Measurements from ENCODE around the gene AP1M1.
"Not testable (repeated sequence)": the region's sequence is repeated elsewhere in the genome, so short reads cannot be mapped to it uniquely, and the experiment has no call there.

The AP1M1 gene

DNA sequence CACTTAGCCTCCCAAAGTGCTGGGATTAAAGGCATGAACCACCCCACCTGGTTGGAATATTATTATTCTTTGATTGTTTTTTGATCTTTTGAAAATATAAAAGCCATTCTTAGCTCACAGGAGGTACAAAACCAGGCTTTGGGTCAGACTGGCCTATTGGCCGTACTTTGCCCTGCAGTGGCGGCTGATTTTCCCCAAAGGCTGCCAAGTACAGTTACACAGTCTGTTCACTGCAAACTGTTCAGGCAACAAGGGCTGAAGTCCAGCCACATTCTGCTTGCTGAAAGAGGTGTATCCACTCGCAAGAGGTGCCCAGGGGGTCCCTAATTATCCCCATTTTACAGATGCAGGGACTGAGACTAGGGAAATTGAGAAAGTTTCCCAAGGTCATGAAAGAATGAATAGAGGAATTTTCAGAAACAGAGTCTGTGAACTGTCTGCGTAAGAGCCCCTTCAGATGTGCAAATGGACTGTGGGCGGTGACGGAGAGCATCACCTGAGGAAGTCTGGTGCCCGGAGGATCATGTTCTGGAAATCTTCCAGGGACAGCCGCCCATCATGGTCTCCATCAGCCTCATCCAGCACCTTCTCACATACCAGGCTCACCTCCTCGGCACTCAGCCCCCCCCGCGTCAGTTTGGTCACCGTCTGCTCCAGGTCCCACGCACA is 33.4 kb upstream of the AP1M1 start:
- Histone ChIP-seq H3K9me3 (ENCODE audit: control insufficient read depth, low read depth, low read length) (no peaks in the 10 kb centered on the region), H3K4me3 (ENCODE audit: low read length) (no peak overlapping the region), H3K27ac (ENCODE audit: low read length) (no peak overlapping the region), H3K9ac (ENCODE audit: low read length) (no peak overlapping the region), H3K27me3 (ENCODE audit: control insufficient read depth, insufficient read depth, low read length) (no peaks in the 10 kb centered on the region), H3K36me3 (ENCODE audit: control insufficient read depth, low read depth, low read length) (no peaks in the 10 kb centered on the region), H3K4me1 (ENCODE audit: control insufficient read depth, low read depth, low read length) (no peaks in the 10 kb centered on the region)

DNA sequence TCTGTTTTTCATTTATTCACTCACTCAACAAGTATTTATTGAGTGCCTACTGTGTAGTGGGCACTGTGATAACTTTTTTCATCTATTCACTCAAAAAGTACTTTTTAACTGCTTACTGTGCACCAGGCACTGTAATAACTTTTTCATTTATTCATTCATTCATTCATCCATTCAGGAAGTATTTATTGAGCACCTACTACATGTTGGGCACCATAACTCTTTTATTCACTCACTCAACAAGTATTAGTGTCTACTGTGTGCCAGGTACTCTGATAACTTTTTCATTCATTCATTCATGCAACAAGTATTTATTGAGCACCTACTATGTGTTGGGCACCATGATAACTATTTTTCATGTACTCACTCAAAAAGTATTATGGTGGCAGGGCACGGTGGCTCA is 31.3 kb upstream of the AP1M1 start:
- no peaks in the 10 kb centered on the region for H3K4me1 ChIP-seq (ENCODE audit: control insufficient read depth, low read depth, low read length)
- H3K9me3 ChIP-seq (ENCODE audit: control insufficient read depth, low read depth, low read length) = no peaks in the 10 kb centered on the region
- H3K27me3 ChIP-seq (ENCODE audit: control insufficient read depth, insufficient read depth, low read length) = no peaks in the 10 kb centered on the region
- H3K27ac ChIP-seq (ENCODE audit: low read length) = no peak overlapping the region
- H3K9ac ChIP-seq (ENCODE audit: low read length) = no peak overlapping the region
- H3K4me3 ChIP-seq (ENCODE audit: low read length) = no peak overlapping the region
- H3K36me3 ChIP-seq (ENCODE audit: control insufficient read depth, low read depth, low read length) = no peaks in the 10 kb centered on the region

DNA sequence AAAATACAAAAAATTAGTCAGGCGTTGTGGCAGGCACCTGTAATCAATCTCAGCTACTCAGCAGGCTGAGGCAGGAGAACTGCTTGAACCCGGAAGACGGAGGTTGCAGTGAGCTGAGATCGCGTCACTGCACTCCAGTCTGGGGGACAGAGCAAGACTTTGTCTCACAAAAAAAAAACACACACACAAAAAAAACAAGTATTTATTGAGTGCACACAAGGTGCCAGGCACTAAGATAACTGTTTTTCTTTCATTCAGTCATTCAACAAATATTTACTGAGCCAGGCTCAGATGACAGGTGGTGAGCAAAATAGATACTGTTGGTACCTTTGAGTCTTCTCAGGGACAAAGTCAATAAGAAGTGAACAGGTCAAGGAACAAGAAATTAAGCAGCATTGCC is 30.7 kb upstream of the AP1M1 start:
- Histone ChIP-seq H3K27ac (ENCODE audit: low read length) (no peak overlapping the region), H3K9ac (ENCODE audit: low read length) (no peak overlapping the region), H3K9me3 (ENCODE audit: control insufficient read depth, low read depth, low read length) (no peaks in the 10 kb centered on the region), H3K36me3 (ENCODE audit: control insufficient read depth, low read depth, low read length) (no peaks in the 10 kb centered on the region), H3K4me3 (ENCODE audit: low read length) (no peak overlapping the region), H3K4me1 (ENCODE audit: control insufficient read depth, low read depth, low read length) (no peaks in the 10 kb centered on the region), H3K27me3 (ENCODE audit: control insufficient read depth, insufficient read depth, low read length) (no peaks in the 10 kb centered on the region)

DNA sequence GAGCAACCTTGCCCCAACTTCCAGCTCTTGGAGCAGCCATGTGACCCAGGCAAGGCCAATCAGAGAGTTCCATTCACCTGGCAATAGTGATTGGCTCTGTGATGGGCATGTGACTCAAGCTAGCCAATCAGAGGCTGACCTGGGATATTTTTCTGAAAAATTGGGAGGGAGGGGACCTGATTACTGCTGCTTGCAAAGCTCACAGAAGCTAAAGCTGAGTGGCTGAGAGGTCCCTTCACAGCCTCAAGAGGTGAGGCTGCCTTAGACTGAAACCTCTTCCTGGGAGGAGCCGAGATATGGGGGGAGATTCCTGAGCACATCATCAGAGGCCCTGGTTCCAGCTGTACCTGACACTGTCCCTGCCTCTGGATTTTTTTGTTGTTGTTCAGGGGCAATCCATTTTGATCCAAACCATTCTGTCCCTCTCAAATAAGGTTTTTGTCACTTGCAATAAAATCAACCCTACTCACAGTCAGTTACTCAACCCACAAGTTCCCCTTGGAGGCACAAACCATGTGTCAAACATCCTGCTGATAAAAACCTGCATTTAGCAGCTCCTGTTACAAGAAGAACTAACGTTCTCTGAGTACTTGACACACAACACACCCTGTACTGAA is 29.1 kb upstream of the AP1M1 start:
- no peak overlapping the region for H3K4me3 ChIP-seq (ENCODE audit: low read length)
- no peaks in the 10 kb centered on the region for H3K9me3 ChIP-seq (ENCODE audit: control insufficient read depth, low read depth, low read length)
- no peaks in the 10 kb centered on the region for H3K36me3 ChIP-seq (ENCODE audit: control insufficient read depth, low read depth, low read length)
- no peaks in the 10 kb centered on the region for H3K4me1 ChIP-seq (ENCODE audit: control insufficient read depth, low read depth, low read length)
- no peak overlapping the region for H3K27ac ChIP-seq (ENCODE audit: low read length)
- no peaks in the 10 kb centered on the region for H3K27me3 ChIP-seq (ENCODE audit: control insufficient read depth, insufficient read depth, low read length)
- no peak overlapping the region for H3K9ac ChIP-seq (ENCODE audit: low read length)

DNA sequence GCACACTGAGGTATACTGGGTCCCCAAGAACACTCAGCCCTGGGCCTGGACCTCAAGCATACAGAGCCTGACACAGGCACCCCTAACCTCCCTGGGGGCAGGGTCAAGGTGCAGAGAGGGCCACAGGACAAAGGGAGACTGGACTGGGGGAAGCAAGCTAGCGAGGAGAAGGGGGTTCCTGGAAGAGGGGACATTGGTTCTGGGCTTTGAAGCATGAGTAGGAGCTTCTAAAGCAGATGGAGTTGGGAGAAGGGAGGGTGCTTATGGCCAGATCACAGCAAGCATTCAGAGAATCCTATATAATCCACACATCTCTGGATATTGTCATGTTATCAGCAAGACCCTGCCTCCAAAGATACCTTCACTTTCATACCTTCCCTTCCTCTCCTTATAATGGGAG is 27.6 kb upstream of the AP1M1 start:
- no peaks in the 10 kb centered on the region for H3K9me3 ChIP-seq (ENCODE audit: control insufficient read depth, low read depth, low read length)
- H3K4me3 ChIP-seq (ENCODE audit: low read length) = no peak overlapping the region
- H3K36me3 ChIP-seq (ENCODE audit: control insufficient read depth, low read depth, low read length) = no peaks in the 10 kb centered on the region
- no peak overlapping the region for H3K27ac ChIP-seq (ENCODE audit: low read length)
- H3K27me3 ChIP-seq (ENCODE audit: control insufficient read depth, insufficient read depth, low read length) = no peaks in the 10 kb centered on the region
- no peak overlapping the region for H3K9ac ChIP-seq (ENCODE audit: low read length)
- no peaks in the 10 kb centered on the region for H3K4me1 ChIP-seq (ENCODE audit: control insufficient read depth, low read depth, low read length)

DNA sequence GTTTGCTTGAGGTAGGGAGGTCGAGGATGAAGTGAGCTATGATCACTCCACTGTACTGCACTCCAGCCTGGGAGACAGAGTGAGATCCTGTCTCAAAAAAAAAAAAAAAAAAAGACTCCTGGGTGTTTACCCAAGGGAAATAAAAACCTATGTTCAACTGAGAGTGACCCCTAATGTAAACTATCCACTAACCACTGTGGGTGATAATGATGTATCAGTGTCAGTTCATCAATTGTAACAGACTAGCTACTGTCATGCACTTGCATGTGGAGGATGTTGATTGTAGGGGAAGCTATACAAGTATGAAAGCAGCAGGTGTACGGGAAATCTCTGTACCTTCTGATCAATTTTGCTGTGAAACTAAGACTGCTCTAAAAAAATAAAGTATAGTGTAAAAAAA is 21.8 kb upstream of the AP1M1 start:
- no peaks in the 10 kb centered on the region for H3K9me3 ChIP-seq (ENCODE audit: control insufficient read depth, low read depth, low read length)
- H3K4me3 ChIP-seq (ENCODE audit: low read length) = no peak overlapping the region
- H3K9ac ChIP-seq (ENCODE audit: low read length) = no peak overlapping the region
- no peak overlapping the region for H3K27ac ChIP-seq (ENCODE audit: low read length)
- H3K4me1 ChIP-seq (ENCODE audit: control insufficient read depth, low read depth, low read length) = no peaks in the 10 kb centered on the region
- H3K36me3 ChIP-seq (ENCODE audit: control insufficient read depth, low read depth, low read length) = no peaks in the 10 kb centered on the region
- H3K27me3 ChIP-seq (ENCODE audit: control insufficient read depth, insufficient read depth, low read length) = no peaks in the 10 kb centered on the region

DNA sequence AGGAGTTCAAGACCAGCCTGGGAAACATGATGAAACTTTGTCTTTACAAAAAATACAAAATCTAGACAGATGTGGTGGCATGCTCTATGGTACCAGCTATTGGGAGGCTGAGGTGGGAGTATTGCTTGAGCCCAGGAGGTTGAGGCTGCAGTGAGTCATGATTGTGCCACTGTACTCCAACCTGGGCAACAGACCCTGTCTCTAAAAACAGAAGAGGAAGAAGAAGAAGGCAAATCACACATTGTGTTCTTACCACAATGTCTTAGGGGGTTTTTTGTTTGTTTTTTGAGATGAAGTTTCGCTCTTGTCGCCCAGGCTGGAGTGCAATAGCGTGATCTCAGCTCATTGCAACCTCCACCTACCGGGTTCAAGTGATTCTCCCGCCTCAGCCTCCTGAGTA is 18.8 kb upstream of the AP1M1 start:
- not testable (repeated sequence) for H3K4me3 ChIP-seq (ENCODE audit: low read length); H3K4me1 ChIP-seq (ENCODE audit: control insufficient read depth, low read depth, low read length); H3K27ac ChIP-seq (ENCODE audit: low read length); H3K27me3 ChIP-seq (ENCODE audit: control insufficient read depth, insufficient read depth, low read length); H3K36me3 ChIP-seq (ENCODE audit: control insufficient read depth, low read depth, low read length); H3K9me3 ChIP-seq (ENCODE audit: control insufficient read depth, low read depth, low read length); H3K9ac ChIP-seq (ENCODE audit: low read length)

DNA sequence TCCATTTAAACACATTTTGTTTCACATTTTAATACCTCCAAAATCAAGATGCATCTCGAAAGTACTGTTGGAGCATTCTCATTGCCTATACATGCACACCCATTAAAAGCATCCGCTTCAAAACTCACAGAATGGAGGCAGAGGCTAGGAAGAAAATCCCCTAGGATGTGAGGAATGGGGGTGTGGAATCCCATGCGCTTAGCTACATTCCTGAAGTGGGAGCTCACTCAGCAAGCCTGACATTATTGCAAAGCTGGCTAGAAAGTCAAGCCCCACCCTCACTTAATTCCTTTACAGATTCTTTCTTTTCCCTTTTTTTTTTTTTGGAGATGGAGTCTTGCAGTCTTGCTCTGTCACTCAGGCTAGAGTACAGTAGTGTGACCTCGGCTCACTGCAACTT is 17.1 kb upstream of the AP1M1 start:
- no peak overlapping the region for H3K9ac ChIP-seq (ENCODE audit: low read length)
- no peaks in the 10 kb centered on the region for H3K27me3 ChIP-seq (ENCODE audit: control insufficient read depth, insufficient read depth, low read length)
- H3K36me3 ChIP-seq (ENCODE audit: control insufficient read depth, low read depth, low read length) = no peaks in the 10 kb centered on the region
- no peak overlapping the region for H3K4me3 ChIP-seq (ENCODE audit: low read length)
- no peaks in the 10 kb centered on the region for H3K9me3 ChIP-seq (ENCODE audit: control insufficient read depth, low read depth, low read length)
- H3K4me1 ChIP-seq (ENCODE audit: control insufficient read depth, low read depth, low read length) = no peaks in the 10 kb centered on the region
- H3K27ac ChIP-seq (ENCODE audit: low read length) = no peak overlapping the region

DNA sequence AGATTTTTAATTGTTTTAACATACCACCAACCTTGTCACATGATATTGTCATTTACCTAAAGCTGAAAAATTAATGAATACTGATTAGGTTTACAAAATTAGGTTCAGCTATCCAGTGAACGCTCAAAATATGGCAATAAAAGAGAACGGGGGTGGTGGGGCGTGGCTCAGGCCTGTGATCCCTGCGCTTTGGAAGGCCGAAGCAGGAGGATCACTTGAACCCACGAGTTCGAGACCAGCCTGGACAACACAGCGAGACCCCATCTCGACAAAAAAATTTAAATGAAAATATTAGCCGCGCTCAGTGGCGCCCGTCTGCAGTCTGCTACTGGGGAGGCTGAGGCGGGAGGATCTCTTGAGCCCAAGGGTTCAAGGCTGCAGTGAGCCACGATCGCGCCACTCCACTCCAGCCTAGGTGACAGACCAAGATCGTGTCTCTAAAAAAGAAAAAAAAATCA is 13.0 kb upstream of the AP1M1 start:
- Histone ChIP-seq H3K27me3 (ENCODE audit: control insufficient read depth, insufficient read depth, low read length) (no peaks in the 10 kb centered on the region), H3K36me3 (ENCODE audit: control insufficient read depth, low read depth, low read length) (peaks cover 12% of the 10 kb centered on the region), H3K4me1 (ENCODE audit: control insufficient read depth, low read depth, low read length) (no peaks in the 10 kb centered on the region), H3K9me3 (ENCODE audit: control insufficient read depth, low read depth, low read length) (no peaks in the 10 kb centered on the region), H3K27ac (ENCODE audit: low read length) (no peak overlapping the region), H3K9ac (ENCODE audit: low read length) (no peak overlapping the region), H3K4me3 (ENCODE audit: low read length) (peak overlapping the region; percentile 89)

DNA sequence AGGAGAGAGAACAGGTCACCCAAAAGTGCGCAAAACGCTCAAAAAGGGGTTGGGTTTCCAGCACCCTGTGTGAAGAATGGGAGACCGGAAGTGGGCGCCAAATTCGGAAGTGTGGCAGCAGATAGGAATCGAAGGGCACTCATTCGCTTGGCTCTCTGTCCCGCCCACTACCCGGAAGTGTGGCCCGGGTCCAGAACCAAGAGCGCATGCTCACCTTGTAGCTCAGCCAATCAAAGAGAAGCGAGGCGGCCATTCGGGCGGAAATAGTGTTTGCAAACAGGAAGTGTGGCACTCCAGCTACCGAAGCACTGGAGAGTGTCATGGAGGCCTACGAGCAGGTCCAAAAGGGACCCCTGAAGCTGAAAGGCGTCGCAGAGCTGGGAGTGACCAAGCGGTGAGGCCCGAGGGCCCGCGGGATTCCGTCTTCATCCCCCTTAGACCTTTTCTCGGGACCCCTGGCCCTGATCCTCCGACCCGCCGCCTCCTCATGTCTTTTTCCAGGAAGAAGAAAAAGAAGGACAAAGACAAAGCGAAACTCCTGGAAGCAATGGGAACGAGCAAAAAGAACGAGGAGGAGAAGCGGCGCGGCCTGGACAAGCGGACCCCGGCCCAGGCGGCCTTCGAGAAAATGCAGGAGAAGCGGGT is 12.5 kb upstream of the AP1M1 start, which contains the start of gene FAM32A:
TSS of gene FAM32A (plus strand) at position 288 of the 645 bp plus-strand sequence. CDS start at position 321, 33 bp downstream.
- Histone ChIP-seq H3K4me1 (ENCODE audit: control insufficient read depth, low read depth, low read length) (no peaks in the 10 kb centered on the region), H3K4me3 (ENCODE audit: low read length) (peak within 1 kb of the TSS; percentile 89), H3K27ac (ENCODE audit: low read length) (peak within 1 kb of the TSS; percentile 60), H3K9me3 (ENCODE audit: control insufficient read depth, low read depth, low read length) (no peaks in the 10 kb centered on the region), H3K27me3 (ENCODE audit: control insufficient read depth, insufficient read depth, low read length) (no peaks in the 10 kb centered on the region), H3K36me3 (ENCODE audit: control insufficient read depth, low read depth, low read length) (peaks cover 15% of the 10 kb centered on the region), H3K9ac (ENCODE audit: low read length) (peak within 1 kb of the TSS; percentile 93)

DNA sequence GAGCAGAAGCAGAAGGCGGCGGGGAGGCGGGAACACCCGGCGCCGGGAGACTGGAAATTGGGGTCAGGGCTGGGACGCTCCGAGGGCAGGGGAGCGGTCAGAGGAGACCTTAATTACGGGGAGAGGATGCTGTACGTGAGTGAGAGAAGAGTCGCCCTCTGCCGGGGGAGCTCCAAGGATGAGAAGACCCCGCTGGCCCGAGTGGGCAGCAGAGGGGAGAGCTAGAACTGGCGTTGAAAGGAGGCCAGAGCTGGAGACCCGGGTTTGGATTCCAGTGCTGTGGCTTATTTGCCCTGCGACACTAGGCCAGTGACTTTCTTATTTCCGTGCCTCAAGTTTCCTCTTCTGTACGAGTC is 12.0 kb upstream of the AP1M1 start:
- Histone ChIP-seq H3K9ac (ENCODE audit: low read length) (peak overlapping the region; percentile 93), H3K4me1 (ENCODE audit: control insufficient read depth, low read depth, low read length) (no peaks in the 10 kb centered on the region), H3K36me3 (ENCODE audit: control insufficient read depth, low read depth, low read length) (peaks cover 20% of the 10 kb centered on the region), H3K4me3 (ENCODE audit: low read length) (peak overlapping the region; percentile 89), H3K27ac (ENCODE audit: low read length) (peak overlapping the region; percentile 60), H3K27me3 (ENCODE audit: control insufficient read depth, insufficient read depth, low read length) (no peaks in the 10 kb centered on the region), H3K9me3 (ENCODE audit: control insufficient read depth, low read depth, low read length) (no peaks in the 10 kb centered on the region)

DNA sequence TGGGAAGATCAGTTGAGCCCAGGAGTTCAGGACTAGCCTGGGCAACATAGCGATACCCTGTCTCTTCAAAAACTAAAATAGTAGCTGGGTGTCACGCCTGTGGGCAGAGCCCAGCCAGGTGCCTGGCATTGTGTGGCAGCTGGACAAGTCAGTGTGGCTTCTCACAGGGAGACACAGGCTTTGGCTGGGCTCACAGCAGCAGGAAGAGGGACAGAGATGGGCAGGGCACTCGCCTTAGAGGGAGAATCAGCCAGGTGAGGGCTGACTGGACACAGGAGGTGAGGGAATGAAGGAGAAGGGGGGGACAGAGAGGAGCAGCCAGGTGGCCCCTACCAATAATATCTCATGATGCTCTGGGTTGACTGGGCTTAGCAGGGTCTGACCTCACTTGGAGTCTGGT is 9.2 kb upstream of the AP1M1 start:
- Histone ChIP-seq H3K4me3 (ENCODE audit: low read length) (no peak overlapping the region), H3K9me3 (ENCODE audit: control insufficient read depth, low read depth, low read length) (no peaks in the 10 kb centered on the region), H3K4me1 (ENCODE audit: control insufficient read depth, low read depth, low read length) (no peaks in the 10 kb centered on the region), H3K27ac (ENCODE audit: low read length) (no peak overlapping the region), H3K36me3 (ENCODE audit: control insufficient read depth, low read depth, low read length) (peaks cover 31% of the 10 kb centered on the region), H3K27me3 (ENCODE audit: control insufficient read depth, insufficient read depth, low read length) (no peaks in the 10 kb centered on the region), H3K9ac (ENCODE audit: low read length) (no peak overlapping the region)

All from iPS-18a (cell line).